H7 (cell line): ENCODE measurements around the gene ABCF2. TPM values are rescaled to one million over a fixed set of nuclear protein-coding genes. Genes with fewer than 3 reads are reported as not detected.

Experiments used
- DNase-seq: peaks from one replicate; pipeline ENCODE4 v3.0.0; 2012
- H3K27me3 ChIP-seq: 2 replicates; pipeline ENCODE4 v1.6.0; 2011; ENCODE audit warnings: mild to moderate bottlenecking, low read length; ENCODE audit not compliant: control insufficient read depth, insufficient read depth
- H3K36me3 ChIP-seq: replicated peaks from 2 replicates; pipeline ENCODE4 v1.5.1; 2011; ENCODE audit warnings: low read length; ENCODE audit not compliant: control insufficient read depth, insufficient read depth
- H3K4me3 ChIP-seq: 2 replicates; pipeline ENCODE4 v1.5.1; 2011; ENCODE audit warnings: low read depth, mild to moderate bottlenecking, control low read depth, low read length, moderate library complexity; ENCODE audit not compliant: insufficient read depth
- total RNA-seq: library from RNA; depleted of rRNA; stranded (reverse); fragments of >200 nt; shearing (Covaris generic); gene quantifications from 2 replicates; pipeline ENCODE4 v1.2.3, GENCODE V29; 2014

ABCF2 gene
- total RNA-seq, 1 experiment from 2014 or later: 47.3 TPM

DNA sequence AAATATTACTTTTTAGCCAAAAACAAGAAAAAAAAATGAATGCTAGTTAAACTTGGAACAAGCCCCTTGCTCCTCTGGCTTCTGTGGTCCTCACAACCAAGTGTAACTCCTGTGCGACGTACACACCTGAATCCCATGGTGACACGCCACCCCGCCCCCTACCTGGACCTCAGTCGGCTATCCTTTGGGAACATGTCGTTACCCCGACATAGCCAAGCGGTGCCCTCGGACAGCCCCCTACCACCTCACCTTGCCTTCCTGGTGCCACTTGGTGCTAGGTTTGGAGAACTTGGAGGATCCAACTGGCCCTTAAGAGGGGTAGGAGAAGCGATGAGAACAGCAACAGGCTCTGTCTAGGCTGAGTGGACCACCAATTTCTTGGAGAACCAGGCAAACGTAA, 33.5 kb upstream of the ABCF2 start:
- Histone ChIP-seq H3K36me3 (no peaks in the 10 kb centered on the region), H3K27me3 (peaks cover 2% of the 10 kb centered on the region; the same call in 1 of the 2 replicates), H3K4me3 (no peak overlapping the region)
- no peak for DNase-seq

DNA sequence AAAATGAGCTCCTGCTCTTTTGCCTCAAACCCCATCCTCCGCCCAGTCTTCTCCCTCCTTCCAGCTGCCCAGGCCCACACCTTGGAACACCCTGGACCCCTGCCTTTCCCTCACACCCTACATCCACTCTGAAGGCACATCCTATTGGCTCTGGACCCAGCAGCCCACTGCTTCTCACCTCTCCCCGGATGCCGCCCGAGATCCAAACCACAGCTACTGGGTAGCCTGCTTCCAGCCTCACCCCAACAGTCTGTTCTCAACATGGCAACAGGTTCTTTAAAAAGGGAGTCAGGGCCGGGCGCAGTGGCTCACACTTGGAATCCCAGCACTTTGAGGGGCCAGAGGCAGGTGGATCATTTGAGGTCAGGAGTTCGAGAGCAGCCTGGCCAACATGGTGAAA, 31.0 kb upstream of the ABCF2 start:
- Histone ChIP-seq H3K27me3 (peaks cover 7% of the 10 kb centered on the region), H3K36me3 (no peaks in the 10 kb centered on the region), H3K4me3 (no peak overlapping the region)
- no peak for DNase-seq

DNA sequence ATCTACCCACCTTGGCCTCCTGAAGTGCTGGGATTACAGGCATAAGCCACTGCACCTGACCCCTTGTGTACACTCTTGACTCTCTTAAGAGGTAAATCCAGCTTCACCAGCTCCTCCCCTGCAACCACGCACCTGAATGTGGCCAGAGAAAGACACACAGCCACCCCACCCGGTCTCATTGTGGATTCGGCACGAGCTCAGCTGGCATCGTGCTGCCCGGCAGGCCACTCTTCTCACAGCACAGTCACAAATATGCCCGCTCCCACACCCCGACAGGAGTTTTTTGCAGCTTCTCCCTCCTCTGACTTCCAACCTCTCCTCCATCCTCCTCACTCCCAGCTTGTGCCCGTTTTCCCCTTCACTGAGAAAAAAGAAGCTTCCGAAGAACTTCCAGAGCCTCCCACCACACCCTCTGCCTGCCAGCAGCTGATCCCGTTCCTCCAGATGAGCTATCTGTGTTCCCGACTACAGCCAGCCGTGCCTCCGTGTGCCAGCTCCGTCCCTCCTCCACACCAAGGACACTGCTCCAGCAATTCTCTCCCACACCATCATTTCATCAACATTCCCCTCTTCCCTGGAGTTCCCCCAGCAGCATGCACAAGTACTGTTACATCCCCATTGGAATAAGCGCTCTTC, 29.5 kb upstream of the ABCF2 start:
- no peaks in the 10 kb centered on the region for H3K36me3 ChIP-seq
- H3K27me3 ChIP-seq: peaks cover 7% of the 10 kb centered on the region
- no peak overlapping the region for H3K4me3 ChIP-seq
- DNase-seq: no peak

DNA sequence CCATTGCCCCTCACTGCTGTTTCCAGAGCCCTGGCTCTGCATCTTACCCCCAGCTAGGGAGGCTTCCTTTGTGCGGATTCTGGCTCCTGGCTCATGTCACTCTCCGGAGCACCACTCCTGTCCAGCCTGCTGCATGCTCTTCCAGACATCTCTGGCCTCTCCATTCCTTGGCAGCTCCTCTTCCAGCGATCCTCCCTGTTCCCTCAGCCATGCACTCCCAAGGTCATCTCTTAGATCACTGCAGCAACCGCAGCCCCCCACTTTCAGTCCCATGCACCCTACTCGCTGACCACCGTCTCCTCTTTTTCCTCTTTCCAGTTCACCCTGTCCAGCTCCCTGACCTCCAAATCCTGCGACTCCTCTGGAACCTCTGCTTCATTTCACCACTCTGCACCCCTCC, 28.4 kb upstream of the ABCF2 start:
- no peak overlapping the region for H3K4me3 ChIP-seq
- no peaks in the 10 kb centered on the region for H3K36me3 ChIP-seq
- H3K27me3 ChIP-seq: peaks cover 18% of the 10 kb centered on the region

DNA sequence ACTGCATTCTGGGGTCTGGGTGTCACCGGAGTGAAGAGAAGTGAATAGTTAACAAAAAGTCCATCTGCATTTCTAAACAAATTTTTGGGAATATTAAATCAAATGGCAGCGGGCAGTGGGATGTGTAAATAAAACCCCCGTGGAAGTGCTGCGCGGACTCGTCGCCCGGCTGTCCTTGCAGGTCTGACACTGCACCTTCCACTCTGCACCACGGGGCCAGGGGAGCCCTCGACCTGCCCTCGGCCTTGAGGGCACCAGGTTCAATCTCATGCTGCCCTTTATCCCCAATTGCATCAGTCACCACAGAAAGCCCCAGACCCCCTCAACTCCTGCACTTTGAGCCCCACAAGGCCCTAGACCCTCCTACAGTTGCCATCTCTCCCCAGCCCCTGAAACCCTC, 27.8 kb upstream of the ABCF2 start:
- Histone ChIP-seq H3K27me3 (peaks cover 23% of the 10 kb centered on the region), H3K4me3 (no peak overlapping the region), H3K36me3 (no peaks in the 10 kb centered on the region)
- no peak for DNase-seq

More for the DNA sequence above, 28.4 kb upstream of the ABCF2 start:
- no peak for DNase-seq

DNA sequence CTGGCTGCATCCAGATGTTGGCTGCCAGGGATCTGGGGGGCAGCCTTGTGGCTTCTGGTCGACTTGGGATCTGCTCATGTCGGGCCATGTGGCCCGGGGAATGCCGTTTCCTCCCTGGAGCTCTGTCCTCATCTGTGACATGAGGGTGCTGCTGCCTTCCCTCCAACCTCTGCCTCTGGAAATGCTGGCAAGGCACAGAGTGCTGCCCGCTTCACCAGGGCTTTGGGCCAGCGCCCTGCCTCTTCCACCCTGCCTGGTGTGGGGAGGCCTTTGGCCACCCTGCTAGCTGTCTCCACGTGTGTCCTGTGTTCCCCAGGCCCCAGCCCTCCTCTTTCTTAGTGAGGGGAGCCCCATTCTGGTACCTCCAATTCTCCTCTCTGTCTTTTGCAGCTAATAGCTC, 27.3 kb upstream of the ABCF2 start:
- H3K27me3 ChIP-seq: peaks cover 29% of the 10 kb centered on the region
- no peak for DNase-seq
- no peaks in the 10 kb centered on the region for H3K36me3 ChIP-seq
- H3K4me3 ChIP-seq: no peak overlapping the region

DNA sequence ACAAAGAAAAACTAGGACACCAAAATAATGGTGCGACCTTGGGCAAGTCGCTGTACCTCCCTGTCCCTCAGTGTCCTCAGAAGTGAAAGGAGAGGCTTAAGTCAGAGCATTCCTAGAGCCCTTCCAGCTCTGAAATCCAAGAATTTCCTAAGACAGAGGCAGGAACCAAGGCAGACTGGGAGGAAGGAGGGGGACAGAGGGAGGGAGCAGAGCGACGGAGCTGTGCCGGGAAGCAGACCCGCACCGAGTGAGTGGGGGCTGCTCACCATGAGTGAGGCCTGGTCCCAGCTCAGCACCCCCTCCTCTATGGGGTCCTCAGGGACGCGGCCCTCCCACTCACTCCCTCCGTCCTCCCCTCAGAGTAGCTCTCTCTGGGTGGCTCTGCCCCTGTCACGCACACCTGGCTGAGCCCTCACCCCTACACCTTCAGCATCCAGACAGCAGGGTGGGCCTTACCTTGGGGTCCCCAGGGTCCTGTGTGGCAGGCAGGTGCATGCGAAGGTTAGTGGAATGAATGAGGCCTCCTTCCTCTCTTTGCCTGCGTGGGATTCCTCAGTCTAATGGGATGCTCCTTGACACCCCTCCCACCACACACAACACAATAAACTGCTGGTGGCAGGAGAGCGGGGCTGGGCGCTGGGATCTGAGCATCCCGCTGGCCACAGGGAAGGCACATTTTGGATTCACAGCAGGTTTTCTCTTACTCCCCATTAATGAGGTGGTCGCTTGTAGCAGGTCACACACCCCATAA, 26.1 kb upstream of the ABCF2 start:
- peak; percentile 87 for DNase-seq
- no peaks in the 10 kb centered on the region for H3K36me3 ChIP-seq
- H3K27me3 ChIP-seq: peaks cover 38% of the 10 kb centered on the region
- peak overlapping the region; percentile 52; the same call in 1 of the 2 replicates for H3K4me3 ChIP-seq

DNA sequence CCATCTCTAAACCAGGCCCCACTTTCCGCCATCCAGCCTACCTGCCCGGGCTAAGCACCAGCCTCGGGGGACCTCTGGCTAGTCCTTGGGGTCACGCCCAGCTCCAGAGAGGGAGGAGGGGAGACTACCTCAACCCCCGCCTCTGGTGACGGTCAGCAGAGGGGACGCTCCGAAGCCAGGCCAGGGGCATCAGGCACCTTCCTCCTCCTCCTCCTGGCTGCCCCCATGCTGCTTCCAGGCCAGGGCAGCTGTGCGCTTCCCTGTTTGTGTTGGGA, 25.5 kb upstream of the ABCF2 start:
- H3K27me3 ChIP-seq: peaks cover 45% of the 10 kb centered on the region
- peak; percentile 79 for DNase-seq

DNA sequence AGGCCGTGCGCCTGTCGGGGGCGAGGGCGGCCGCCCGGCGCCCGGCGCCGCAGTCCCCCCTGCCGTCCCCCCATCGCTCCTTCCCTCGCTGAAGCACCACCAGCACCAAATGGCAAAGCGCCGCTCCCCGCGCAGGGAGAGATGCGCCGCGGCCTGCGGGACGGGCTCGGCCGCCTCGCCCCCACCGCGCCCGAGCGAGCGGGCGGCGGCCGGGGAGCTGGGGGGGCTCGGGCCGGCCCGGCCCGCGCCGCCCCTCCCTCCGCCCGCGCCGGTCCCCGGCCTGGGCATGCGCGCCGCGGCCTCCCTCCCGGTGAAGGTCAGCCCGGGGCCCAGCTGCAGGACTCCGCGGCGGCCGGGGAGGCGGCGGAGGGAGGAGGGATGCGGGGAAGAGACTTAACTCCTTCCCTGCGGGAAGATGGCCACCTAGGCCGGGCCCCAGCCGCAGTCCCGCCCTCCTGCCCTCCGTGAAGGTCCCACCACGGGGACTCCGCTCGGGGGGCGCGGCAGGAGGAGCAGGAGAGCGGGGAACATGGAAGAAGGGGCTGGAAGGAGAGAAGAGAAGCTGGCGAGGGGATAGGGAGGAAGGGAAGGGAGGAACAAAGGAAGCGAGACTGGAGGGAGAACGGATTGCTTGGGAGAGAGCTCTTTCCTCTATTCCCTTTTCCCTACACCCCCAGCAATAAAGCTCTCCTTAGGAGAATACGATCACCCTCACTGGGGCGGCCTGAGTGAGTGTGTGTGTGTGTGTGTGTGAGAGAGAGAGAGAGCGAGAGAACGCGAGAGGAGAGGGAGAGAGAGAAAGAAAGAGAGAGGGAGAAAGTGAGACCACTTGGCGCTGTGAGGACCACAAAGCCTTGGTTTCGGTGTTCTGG, 24.9 kb upstream of the ABCF2 start:
- DNase-seq: peak; percentile 98
- no peaks in the 10 kb centered on the region for H3K36me3 ChIP-seq
- peak overlapping the region; percentile 52 for H3K4me3 ChIP-seq
- H3K27me3 ChIP-seq: peaks cover 50% of the 10 kb centered on the region

More for the DNA sequence above, 25.5 kb upstream of the ABCF2 start:
- H3K4me3 ChIP-seq: peak overlapping the region; percentile 52
- H3K36me3 ChIP-seq: no peaks in the 10 kb centered on the region

DNA sequence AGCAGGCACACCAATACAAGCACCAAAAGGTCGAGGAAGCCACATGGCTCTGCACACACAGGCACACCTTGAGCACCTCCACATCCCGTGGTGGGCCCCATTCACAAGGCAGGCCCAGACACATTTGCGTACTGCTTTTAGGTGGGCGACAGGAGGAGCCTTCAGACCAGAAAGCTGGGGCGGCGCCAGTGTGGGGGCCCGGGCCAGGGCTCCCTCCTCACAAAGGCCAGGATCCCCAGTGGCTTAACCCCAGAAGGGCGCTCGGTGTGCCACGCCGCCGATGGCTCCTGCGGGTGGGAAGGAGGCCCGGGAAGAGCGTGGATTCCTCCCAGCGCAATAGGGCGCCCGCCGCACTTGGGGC, 24.3 kb upstream of the ABCF2 start:
- peaks cover 55% of the 10 kb centered on the region for H3K27me3 ChIP-seq
- H3K36me3 ChIP-seq: no peaks in the 10 kb centered on the region
- H3K4me3 ChIP-seq: peak overlapping the region; percentile 52
- no peak for DNase-seq

DNA sequence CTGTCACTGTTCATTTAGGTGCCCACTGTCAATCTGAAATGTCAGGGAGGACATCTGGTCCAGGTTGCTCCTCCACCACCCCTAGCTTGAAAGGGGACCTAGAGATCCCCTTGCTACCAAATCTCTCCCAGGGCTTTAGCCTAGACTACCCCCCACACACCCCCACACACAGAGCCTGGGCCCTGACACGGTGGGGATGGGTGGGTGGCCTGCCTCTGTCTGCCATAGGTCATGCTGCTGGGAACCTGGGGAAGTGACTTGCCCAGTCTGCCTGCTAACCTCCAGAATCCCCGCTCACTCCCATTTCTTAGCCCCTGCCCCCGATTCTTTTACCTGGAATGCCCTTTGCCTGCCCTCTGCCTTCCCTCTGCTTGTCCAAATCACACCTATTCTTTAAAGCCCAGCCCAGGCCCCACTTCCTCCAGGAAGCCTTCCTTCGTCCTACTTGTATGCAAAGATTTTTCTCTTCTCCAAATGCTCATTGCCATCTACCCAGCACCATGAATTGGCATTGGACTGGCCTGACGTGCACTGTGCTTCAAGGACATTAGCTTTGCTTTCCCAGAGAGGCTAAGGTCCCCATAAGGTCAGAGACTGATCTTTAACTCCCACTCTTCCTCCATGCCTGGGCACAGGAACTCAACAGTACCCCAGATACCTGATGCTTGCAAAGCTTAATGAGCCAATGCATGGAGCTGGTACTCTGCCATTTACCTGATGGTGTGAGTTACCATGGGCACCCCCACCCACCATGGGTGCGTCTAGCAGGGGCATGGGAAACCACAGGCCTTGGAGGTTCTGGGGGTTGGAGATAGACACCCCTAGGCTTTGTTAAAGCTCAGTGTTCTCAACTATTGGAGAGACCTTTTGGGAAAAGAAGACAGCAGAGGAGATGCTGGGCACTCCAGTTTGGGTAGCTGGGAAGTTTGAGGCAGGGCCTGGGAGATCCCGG, 23.5 kb upstream of the ABCF2 start:
- Histone ChIP-seq H3K4me3 (no peak overlapping the region), H3K27me3 (peaks cover 63% of the 10 kb centered on the region), H3K36me3 (no peaks in the 10 kb centered on the region)
- DNase-seq: no peak

DNA sequence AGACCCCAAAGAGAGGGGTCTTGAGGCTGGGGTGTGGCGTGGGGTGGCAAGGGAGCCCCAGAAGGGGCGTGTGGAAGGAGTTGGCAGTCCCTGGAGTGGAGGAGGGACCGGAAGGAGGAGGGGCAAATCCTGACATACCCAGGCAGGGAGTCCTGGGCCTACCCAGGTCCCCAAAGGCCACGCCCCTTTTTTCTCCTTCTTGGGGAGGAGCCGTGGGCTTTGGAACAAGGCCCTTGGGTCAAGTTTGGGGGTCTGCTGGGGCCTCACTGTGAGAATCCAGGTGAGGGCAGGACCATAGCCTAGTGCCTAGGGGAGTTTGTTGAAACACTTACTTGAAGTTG, 22.7 kb upstream of the ABCF2 start:
- DNase-seq: peak; percentile 90
- Histone ChIP-seq H3K36me3 (no peaks in the 10 kb centered on the region), H3K4me3 (no peak overlapping the region), H3K27me3 (peaks cover 68% of the 10 kb centered on the region)

DNA sequence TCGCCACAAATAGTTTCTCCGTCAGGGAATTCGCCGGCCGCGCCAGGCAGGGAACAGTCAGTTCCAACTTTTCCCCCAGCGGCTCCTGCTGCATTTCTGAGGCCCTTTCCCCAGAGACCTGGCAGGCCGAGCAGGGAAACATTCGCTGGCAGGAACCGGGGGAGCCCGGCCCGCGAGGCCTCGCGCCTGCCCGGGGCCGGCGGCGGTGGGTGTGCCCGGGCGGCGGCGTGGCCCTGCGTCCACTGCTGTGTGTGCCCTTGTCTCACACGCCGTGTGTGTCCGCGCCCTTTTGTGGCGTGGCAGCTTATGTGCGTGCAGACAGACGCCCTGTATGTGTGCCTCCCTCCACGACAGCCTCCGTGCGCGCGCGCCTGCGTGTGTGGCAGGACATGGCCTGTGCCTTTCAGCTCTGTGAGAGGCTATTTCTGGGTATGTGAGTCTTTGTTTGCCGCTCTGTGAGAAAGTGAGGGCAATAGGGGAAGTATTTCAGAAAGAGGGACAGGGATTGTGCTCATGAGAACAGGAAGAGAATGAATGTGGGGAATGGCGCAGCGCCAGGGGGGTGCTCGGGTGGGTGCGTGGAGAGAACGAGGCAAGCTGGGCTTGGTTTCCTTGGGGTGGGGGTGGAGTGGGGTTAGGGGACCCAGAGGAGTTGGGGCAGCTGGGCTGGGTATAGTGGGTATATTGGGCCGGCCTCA, 22.2 kb upstream of the ABCF2 start:
- Histone ChIP-seq H3K4me3 (peak overlapping the region; percentile 45), H3K27me3 (peaks cover 69% of the 10 kb centered on the region), H3K36me3 (no peaks in the 10 kb centered on the region)
- peak; percentile 73 for DNase-seq
